Fibroblast of villous mesenchyme (primary cell): ENCODE measurements around the gene GNS. TPM values are rescaled to one million over a fixed set of nuclear protein-coding genes. Genes with fewer than 3 reads are reported as not detected.
A peak's percentile ranks its signal among the peaks of the same experiment; 100 is the strongest.

Source experiments
- DNase-seq: peaks from one replicate; pipeline ENCODE4 v3.0.0-alpha.2; 2010; ENCODE audit warnings: low read depth
- H3K4me3 ChIP-seq: 2 replicates; pipeline ENCODE4 v1.5.1; 2011; ENCODE audit warnings: low read depth, mild to moderate bottlenecking, low read length
- total RNA-seq: library from RNA; depleted of rRNA; stranded (reverse); fragments of >200 nt; gene quantifications from 2 replicates; pipeline ENCODE4 v1.2.3, GENCODE V29; 2012
- TF ChIP-seq, protein P1 (sequence below): IDR thresholded peaks from 2 replicates; pipeline ENCODE4 v1.5.1; 2012; ENCODE audit warnings: low read depth, mild to moderate bottlenecking, low read length; ENCODE audit not compliant: insufficient read depth

Gene GNS
- total RNA-seq, 1 donor = 166 TPM

DNA sequence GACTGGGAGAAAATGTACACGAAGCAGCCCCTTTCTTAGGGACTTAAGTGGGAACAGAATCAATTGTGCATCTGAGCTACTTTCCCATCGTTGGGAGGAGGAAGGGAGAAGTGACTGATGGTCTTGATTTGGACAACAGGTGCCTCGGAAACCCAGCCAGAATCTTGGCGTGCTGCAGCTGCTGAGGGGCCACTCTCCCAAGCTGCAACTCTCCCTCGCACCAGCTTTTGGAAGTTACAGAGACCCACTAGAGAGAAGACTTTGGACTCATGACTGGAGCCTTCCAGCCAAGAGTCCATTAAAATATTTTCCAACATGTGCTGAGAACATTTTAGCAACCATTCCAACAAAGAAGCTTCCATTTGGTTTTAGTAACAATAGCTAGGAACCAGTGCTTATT lies 52.3 kb downstream of the GNS start:
- H3K4me3 ChIP-seq = no peak overlapping the region
- DNase-seq = no peak
- TF ChIP-seq, protein P1, sequence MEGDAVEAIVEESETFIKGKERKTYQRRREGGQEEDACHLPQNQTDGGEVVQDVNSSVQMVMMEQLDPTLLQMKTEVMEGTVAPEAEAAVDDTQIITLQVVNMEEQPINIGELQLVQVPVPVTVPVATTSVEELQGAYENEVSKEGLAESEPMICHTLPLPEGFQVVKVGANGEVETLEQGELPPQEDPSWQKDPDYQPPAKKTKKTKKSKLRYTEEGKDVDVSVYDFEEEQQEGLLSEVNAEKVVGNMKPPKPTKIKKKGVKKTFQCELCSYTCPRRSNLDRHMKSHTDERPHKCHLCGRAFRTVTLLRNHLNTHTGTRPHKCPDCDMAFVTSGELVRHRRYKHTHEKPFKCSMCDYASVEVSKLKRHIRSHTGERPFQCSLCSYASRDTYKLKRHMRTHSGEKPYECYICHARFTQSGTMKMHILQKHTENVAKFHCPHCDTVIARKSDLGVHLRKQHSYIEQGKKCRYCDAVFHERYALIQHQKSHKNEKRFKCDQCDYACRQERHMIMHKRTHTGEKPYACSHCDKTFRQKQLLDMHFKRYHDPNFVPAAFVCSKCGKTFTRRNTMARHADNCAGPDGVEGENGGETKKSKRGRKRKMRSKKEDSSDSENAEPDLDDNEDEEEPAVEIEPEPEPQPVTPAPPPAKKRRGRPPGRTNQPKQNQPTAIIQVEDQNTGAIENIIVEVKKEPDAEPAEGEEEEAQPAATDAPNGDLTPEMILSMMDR = no peak

DNA sequence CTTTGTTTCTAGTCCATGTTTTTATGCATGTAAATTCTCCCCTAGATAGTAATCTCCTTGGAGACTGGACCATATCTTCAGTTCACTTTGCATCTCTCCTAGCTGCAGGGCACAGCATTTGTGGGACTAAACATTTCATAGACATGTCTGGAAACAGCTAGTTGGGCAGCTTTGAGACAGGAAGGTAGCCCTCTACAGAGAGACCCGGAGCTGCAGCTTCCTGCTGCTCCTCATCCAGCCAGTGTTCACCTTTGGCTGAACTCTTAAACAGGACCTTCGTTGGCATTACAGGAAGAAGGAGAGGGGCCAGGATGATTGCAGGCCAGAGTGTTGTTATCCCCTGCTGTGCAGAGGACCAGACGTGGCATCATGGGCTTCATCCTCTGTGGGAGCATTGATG lies 52.9 kb downstream of the GNS start:
- TF ChIP-seq, protein P1 = no peak
- H3K4me3 ChIP-seq = no peak overlapping the region
- DNase-seq = no peak

DNA sequence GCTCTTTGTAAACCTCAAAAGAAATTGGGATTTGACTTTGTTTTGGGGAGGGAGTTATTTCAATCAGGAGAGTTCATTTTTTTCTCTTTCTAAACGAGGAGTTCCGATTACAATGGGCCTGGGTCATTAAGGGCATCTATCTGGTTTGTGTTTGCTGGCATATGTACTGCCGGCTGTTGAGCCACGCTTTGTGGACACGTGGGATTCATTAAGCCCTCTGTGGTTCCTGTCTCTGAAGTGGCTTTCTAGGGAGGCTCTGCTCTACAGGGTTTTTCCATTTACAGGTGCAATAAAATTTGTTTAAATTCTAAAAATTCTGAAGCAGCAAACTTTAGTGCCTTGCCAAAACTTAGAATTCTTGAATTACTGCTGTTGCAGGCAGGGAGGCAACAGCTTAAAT lies 57.9 kb downstream of the GNS start:
- DNase-seq = peak; percentile 42
- H3K4me3 ChIP-seq = no peak overlapping the region
- TF ChIP-seq, protein P1 = no peak

DNA sequence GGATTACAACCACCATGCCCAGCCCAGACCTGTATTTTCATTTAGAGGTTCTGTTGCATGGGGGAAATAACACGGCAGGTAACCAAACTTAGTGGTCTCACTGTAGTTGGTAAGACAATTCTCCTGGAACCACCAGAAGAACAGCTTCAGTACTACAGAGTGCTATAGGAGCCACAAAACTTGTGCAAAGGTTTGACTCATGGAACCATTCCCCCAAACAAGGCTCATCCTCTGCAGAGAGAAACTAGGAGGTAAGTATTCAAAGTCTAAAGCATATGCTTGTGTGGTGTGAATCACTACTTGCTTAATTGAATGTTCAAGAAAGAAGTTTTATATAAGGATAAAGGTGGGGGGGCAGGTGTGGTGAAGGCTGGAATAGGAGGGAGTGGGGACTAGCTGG lies 58.7 kb downstream of the GNS start:
- no peak overlapping the region for H3K4me3 ChIP-seq
- no peak for DNase-seq
- TF ChIP-seq, protein P1 = no peak

- TF ChIP-seq, protein P1 = no peak
- H3K4me3 ChIP-seq = no peak overlapping the region
- DNase-seq = no peak
These were observed 59.6 kb downstream of the GNS start for GRCh38 chr12:64699504-64700115.

GRCh38 chr12:64696080-64696741 lies 63.0 kb downstream of the GNS start:
- no peak overlapping the region for H3K4me3 ChIP-seq
- peak; percentile 62 for DNase-seq
- TF ChIP-seq, protein P1 = peak; percentile 41
